Measurements from ENCODE around the gene KAZN.

KAZN gene

DNA sequence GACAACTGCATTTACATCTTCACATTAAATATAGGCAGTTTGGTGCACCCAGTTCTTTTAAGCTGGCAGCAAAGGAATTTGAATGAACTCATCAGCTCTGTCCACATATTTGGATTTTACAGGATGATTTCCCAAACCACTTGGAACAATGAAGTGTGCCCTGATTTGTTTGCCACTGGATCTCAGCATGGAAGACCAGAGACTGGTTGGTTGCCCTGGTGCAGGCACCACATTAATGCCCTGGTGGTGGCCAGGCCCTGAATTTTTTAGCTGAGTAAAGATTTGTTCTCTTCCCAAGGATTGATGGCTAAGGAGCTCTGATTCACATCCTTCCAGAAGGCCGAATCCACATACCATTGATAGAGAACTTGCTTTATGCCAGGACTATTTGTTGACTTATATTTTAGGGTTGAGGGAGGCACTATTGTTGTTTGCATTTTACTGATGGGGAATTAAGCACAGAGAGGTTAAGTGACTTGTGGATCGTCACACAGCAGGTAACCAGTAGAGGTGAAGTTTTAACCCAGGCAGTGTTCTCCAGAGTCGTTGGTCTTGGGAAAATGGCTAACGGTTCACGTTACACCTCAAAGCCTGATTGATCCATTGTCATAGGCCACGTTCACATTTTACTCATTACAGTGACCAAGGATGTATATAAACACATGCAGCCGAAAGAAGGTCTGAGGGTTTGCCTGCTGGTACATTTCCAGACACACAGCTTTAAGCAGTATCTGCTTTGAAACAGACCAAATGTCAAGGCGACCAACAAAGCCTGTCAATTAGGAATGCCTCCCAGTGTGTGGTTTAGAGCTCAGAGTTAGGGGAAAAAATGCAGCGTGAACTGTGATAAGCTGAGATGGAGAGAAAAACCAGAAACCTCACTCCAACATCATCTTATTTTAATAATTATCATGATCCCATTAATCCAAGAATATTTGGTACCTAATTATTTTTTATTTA is 50.7 kb downstream of the KAZN start:
- TF ChIP-seq, protein P1, sequence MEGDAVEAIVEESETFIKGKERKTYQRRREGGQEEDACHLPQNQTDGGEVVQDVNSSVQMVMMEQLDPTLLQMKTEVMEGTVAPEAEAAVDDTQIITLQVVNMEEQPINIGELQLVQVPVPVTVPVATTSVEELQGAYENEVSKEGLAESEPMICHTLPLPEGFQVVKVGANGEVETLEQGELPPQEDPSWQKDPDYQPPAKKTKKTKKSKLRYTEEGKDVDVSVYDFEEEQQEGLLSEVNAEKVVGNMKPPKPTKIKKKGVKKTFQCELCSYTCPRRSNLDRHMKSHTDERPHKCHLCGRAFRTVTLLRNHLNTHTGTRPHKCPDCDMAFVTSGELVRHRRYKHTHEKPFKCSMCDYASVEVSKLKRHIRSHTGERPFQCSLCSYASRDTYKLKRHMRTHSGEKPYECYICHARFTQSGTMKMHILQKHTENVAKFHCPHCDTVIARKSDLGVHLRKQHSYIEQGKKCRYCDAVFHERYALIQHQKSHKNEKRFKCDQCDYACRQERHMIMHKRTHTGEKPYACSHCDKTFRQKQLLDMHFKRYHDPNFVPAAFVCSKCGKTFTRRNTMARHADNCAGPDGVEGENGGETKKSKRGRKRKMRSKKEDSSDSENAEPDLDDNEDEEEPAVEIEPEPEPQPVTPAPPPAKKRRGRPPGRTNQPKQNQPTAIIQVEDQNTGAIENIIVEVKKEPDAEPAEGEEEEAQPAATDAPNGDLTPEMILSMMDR (conservative IDR thresholded peaks at IDR 0.05; ENCODE audit: low read length): no peak
- H3K4me3 ChIP-seq (ENCODE audit: low read length): no peak overlapping the region
- DNase-seq (ENCODE audit: low read depth): no peak

DNA sequence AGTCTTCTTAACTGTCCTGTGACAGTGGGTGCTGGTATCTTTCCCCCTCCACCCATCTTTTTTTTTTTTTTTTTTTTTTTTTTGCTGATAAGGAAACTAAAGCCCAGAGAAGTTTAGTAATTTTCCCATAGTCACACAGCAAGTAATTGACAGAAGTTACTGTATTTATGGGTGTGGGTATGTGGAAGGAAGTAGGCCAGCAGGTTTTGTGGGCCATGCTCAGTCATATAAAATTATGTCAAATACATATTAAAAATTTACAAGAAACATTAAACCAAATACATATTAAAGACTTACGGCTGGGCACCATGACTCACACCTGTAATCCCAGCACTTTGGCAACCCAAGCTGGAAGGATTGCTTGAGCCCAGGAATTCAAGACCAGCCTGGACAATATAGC is 51.5 kb downstream of the KAZN start:
- no peak for DNase-seq (ENCODE audit: low read depth)
- TF ChIP-seq, protein P1 (conservative IDR thresholded peaks at IDR 0.05; ENCODE audit: low read length): no peak

DNA sequence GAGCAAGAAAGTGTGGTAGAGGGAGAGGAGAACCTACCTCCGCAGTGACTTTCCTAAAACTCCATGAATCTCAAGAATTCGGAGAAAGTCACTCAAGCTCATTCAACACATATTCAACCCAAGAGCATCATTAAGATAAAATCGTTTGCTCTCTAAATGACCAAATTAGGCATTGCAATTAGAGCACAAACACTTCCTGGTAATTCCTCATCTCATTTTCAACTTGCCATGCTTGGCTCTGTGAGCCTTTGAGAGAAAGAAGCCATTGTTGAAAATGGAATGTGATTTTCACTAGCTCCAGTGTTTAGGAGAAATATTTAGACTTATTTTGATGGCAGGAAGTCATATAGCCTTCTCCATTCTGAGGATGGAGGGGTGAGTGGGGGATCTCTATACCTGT is 52.5 kb downstream of the KAZN start:
- DNase-seq (ENCODE audit: low read depth): no peak
- TF ChIP-seq, protein P1 (conservative IDR thresholded peaks at IDR 0.05; ENCODE audit: low read length): no peak
- H3K4me3 ChIP-seq (ENCODE audit: low read length): no peak overlapping the region

More for the DNA sequence above, 51.5 kb downstream of the KAZN start:
- no peak overlapping the region for H3K4me3 ChIP-seq (ENCODE audit: low read length)

DNA sequence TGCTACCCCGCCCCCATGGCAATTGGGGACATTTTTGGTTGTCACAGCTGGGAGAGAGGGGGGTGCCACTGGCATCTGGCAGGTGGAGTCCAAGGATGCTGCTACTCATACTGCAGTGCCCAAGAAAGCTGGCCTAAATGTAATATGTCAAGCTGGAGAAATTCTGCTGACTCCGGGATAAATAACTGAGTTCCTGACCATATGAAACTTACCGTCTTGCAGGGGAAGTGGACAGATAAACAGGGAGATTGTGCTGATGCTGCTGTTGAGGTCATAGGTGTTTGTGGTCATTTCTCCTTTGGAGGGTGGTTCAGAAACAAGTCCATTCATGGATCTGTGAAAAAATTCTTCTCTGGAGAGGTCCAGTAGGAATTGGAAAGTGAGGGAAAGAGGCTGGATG is 54.4 kb downstream of the KAZN start:
- no peak overlapping the region for H3K4me3 ChIP-seq (ENCODE audit: low read length)
- no peak for DNase-seq (ENCODE audit: low read depth)
- TF ChIP-seq, protein P1 (conservative IDR thresholded peaks at IDR 0.05; ENCODE audit: low read length): no peak

DNA sequence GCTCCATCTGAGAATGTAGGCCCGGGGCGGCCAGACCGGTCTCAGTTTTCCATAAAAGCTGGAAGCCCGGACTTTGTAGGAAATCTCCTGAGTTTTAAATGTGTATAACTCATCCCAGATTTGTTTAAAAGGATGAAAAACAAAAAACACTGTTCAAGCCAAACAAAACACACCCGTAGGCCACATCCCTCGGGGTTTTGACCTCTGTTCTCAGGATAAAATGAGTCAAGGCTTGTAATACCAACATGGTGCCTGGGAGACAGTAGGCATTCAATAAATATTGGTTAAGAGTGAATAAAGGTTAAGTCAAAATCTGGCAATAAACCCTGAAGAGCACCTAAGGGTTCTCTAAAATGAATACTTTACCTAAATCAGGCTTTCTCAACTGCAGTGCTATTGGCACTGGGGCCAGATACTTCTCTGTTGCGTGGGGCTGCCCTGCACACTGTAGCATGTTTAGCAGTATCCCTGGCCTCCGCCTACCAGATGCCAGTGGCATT is 55.0 kb downstream of the KAZN start:
- DNase-seq (ENCODE audit: low read depth): no peak
- H3K4me3 ChIP-seq (ENCODE audit: low read length): no peak overlapping the region
- TF ChIP-seq, protein P1 (conservative IDR thresholded peaks at IDR 0.05; ENCODE audit: low read length): no peak

DNA sequence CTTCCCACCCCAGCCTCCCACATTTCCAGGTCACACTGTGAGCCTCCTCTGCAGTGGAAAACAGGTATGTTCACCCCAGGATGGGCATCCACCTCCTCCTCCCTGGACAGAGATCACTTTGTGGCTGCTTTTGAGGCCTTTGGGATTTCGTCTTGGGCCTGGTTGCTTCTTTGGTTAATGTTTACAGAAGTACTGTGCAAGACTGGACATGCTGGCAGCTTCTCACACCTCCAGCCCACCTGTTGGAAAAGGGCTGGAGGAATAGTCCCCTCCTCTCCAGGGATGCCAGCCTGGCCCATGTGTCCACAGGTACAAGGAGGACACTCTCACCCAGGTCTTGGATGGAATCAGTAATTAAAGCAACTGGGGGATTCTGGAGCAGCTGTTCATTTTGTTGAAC is 56.1 kb downstream of the KAZN start:
- no peak overlapping the region for H3K4me3 ChIP-seq (ENCODE audit: low read length)
- TF ChIP-seq, protein P1 (conservative IDR thresholded peaks at IDR 0.05; ENCODE audit: low read length): no peak
- DNase-seq (ENCODE audit: low read depth): no peak

DNA sequence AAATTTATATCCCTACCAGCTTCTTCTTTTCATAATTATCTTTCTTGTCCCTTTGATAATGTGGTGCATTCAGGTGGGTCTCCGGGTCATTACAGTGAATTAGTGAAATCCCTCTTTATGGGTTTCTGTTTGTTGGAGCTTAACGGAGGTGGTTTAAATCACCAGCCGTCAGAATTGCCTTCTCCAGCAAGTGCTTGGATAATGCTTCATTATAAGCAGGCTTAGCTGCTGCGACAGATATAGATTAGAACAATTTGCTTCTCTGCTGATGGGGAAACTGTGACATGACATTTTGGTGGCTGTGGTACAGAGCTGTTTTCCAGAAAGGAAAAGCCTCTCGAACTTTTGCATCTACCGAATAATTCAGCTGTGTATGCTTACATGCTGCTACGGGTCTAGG is 56.9 kb downstream of the KAZN start:
- TF ChIP-seq, protein P1 (conservative IDR thresholded peaks at IDR 0.05; ENCODE audit: low read length): no peak
- DNase-seq (ENCODE audit: low read depth): no peak

More for the DNA sequence above, 56.9 kb downstream of the KAZN start:
- H3K4me3 ChIP-seq (ENCODE audit: low read length): no peak overlapping the region
